PC-3 (cell line): Measurements from ENCODE around the gene SDE2. TPM values are rescaled to one million over a fixed set of nuclear protein-coding genes. Genes with fewer than 3 reads are reported as not detected.

ENCODE experiments used
- ATAC-seq: fragments of 200-7000 bp; cut with Tn5 transposase; 2 replicates; pipeline ENCODE4 v1.9.1; 2020; ENCODE audit warnings: mild to moderate bottlenecking, moderate library complexity
- BruUV-seq: library from RNA; stranded (reverse); fragments of 400-500 nt; replicated peaks from 2 replicates; lab custom pipeline; 2021; lab: Mats Ljungman, UMichigan
- CTCF ChIA-PET: fragments of 300-600 bp; sonication (Branson Sonifier 250); formaldehyde crosslinking; loops from one replicate; lab custom pipeline; 2022; ENCODE audit warnings: antibody characterized with exemption; lab: Charles Lee
- POLR2A ChIA-PET: fragments of 300-600 bp; sonication (Branson Sonifier 250); formaldehyde crosslinking; loops from one replicate; lab custom pipeline; 2022; ENCODE audit warnings: antibody characterized with exemption; ENCODE audit not compliant: unreplicated experiment; lab: Charles Lee
- DNase-seq: peaks from one replicate; pipeline ENCODE4 v3.0.0-alpha.2; 2015
- H2AFZ ChIP-seq: fragments of 300-600 bp; sonication (generic); 2 replicates; pipeline ENCODE4 v1.6.0; 2016; ENCODE audit warnings: antibody characterized with exemption, low read length
- H3F3A ChIP-seq: fragments of 300-600 bp; sonication (generic); one replicate; pipeline ENCODE4 v1.6.0; 2017; ENCODE audit warnings: antibody characterized with exemption, low read length, control low read depth, mild to moderate bottlenecking; ENCODE audit not compliant: unreplicated experiment
- H3K27ac ChIP-seq: fragments of 300-600 bp; sonication (generic); 2 replicates; pipeline ENCODE4 v1.5.1; 2016; ENCODE audit warnings: mild to moderate bottlenecking, low read length
- H3K27me3 ChIP-seq: fragments of 300-600 bp; sonication (generic); 2 replicates; pipeline ENCODE4 v1.6.1; 2016; ENCODE audit warnings: low read length, mixed read lengths
- H3K36me3 ChIP-seq: fragments of 300-600 bp; sonication (generic); 2 replicates; pipeline ENCODE4 v1.6.1; 2016; ENCODE audit warnings: low read depth, mixed run types, low read length, mixed read lengths
- H3K4me1 ChIP-seq: fragments of 300-600 bp; sonication (generic); 2 replicates; pipeline ENCODE4 v1.5.1; 2016; ENCODE audit warnings: low read length; ENCODE audit not compliant: insufficient read depth
- H3K4me2 ChIP-seq: fragments of 300-600 bp; sonication (generic); 2 replicates; pipeline ENCODE4 v1.6.0; 2016; ENCODE audit warnings: low read length
- H3K4me3 ChIP-seq: fragments of 300-600 bp; sonication (generic); 2 replicates; pipeline ENCODE4 v1.5.1; 2016; ENCODE audit warnings: mild to moderate bottlenecking, low read length, mixed read lengths
- H3K79me2 ChIP-seq: fragments of 300-600 bp; sonication (generic); 2 replicates; pipeline ENCODE4 v1.6.1; 2017; ENCODE audit warnings: low read length, mixed read lengths
- H3K9ac ChIP-seq: fragments of 300-600 bp; sonication (generic); 2 replicates; pipeline ENCODE4 v1.6.0; 2016; ENCODE audit warnings: mild to moderate bottlenecking, low read length
- H3K9me2 ChIP-seq: fragments of 300-600 bp; sonication (generic); replicated peaks from 2 replicates; pipeline ENCODE4 v1.6.1; 2016; ENCODE audit warnings: mixed run types, low read length, mixed read lengths
- H3K9me3 ChIP-seq: fragments of 300-600 bp; sonication (generic); 2 replicates; pipeline ENCODE4 v1.6.1; 2016; ENCODE audit warnings: low read length, mixed read lengths
- H4K20me1 ChIP-seq: fragments of 300-600 bp; sonication (generic); 2 replicates; pipeline ENCODE4 v1.6.1; 2016; ENCODE audit warnings: low read length, mixed read lengths
- CTCF ChIP-seq: fragments of 300-600 bp; sonication (generic); conservative IDR thresholded peaks from 2 replicates; pipeline ENCODE4 v1.5.1; 2017; ENCODE audit warnings: antibody characterized with exemption, low read depth, mild to moderate bottlenecking, low read length
- EZH2 ChIP-seq: fragments of 300-600 bp; sonication (generic); IDR thresholded peaks from one replicate; pipeline ENCODE4 v1.6.1; 2017; ENCODE audit warnings: antibody characterized with exemption, mild to moderate bottlenecking, low read length; ENCODE audit not compliant: unreplicated experiment
- EZH2phosphoT487 ChIP-seq: fragments of 300-600 bp; sonication (generic); IDR thresholded peaks from 2 replicates; pipeline ENCODE4 v1.6.1; 2018; ENCODE audit warnings: mild to moderate bottlenecking, antibody characterized with exemption, low read length, borderline replicate concordance
- intact Hi-C: fragments of 100-400 bp; cut with micrococcal nuclease; formaldehyde crosslinking; loops from 2 replicates; pipeline ENCODE4 v1.9.0; 2023
- total RNA-seq: library from RNA; depleted of rRNA; stranded (reverse); fragments of >200 nt; gene quantifications from 2 replicates; pipeline ENCODE4 v1.2.3, GENCODE V29; 2014

The SDE2 gene
- total RNA-seq, 1 experiment from 2014 or later: 26.1 TPM

DNA sequence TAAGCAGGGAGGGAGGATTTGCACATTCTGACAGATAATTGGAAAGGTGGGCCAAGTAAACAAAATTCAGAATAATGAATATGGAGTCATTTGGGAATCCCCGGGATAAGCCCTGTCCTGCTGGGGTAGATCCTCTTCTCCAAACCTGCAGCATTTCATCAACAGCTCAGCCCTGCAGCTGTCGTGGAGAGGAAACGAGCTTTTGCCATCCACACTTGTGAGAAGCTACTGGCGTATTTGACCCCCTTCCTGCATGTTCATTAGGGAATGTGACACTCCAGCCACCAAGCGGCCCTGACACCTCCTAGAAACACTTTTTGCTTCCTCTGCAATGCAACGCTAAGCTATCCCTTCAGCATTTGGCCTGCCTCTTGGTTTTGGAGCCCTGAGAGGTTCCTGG, 50.1 kb downstream of the SDE2 start:
- H4K20me1 ChIP-seq: no peaks in the 10 kb centered on the region
- H3K9me3 ChIP-seq: no peaks in the 10 kb centered on the region
- H3K4me2 ChIP-seq: no peak overlapping the region
- H3K27me3 ChIP-seq: peaks cover 6% of the 10 kb centered on the region; the same call in 1 of the 2 replicates
- DNase-seq: no peak
- BruUV-seq: no TSS peak
- H3K36me3 ChIP-seq: no peaks in the 10 kb centered on the region
- no peak overlapping the region for H3K9ac ChIP-seq
- H3K4me3 ChIP-seq: no peak overlapping the region
- H3K9me2 ChIP-seq: no peaks in the 10 kb centered on the region
- H3F3A ChIP-seq: no peaks in the 10 kb centered on the region
- no peaks in the 10 kb centered on the region for H3K4me1 ChIP-seq
- intact Hi-C loops: no loop called here
- no peak for ATAC-seq
- ChIA-PET POLR2A (no interaction called here), CTCF (no interaction called here)
- H2AFZ ChIP-seq: no peak overlapping the region
- H3K27ac ChIP-seq: no peak overlapping the region
- H3K79me2 ChIP-seq: no peaks in the 10 kb centered on the region
- no peak for TF ChIP-seq EZH2phosphoT487
- TF ChIP-seq EZH2: no peak
- no peak for TF ChIP-seq CTCF

DNA sequence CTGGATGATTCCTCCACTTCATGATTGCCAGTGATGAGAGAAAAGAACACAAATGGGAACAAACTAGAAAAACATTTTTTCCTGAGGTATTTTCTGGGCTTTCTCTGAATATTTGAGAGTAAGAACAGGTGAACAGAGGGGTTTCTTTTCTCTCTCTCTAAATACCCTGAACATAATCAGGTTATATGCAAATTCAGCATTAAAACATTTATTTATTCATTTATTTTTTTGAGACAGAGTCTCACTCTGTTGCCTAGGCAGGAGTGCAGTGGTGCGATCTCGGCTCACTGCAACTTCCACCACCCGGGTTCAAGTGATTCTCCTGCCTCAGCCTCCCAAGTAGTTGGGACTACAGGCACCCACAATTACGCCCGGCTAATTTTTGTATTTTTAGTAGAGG, 52.3 kb downstream of the SDE2 start:
- no peak overlapping the region for H2AFZ ChIP-seq
- H3K4me1 ChIP-seq: no peaks in the 10 kb centered on the region
- H3K9me3 ChIP-seq: no peaks in the 10 kb centered on the region
- H3K9ac ChIP-seq: no peak overlapping the region
- no peaks in the 10 kb centered on the region for H3K9me2 ChIP-seq
- no peak overlapping the region for H3K27ac ChIP-seq
- POLR2A ChIA-PET: no interaction called here
- peaks cover 6% of the 10 kb centered on the region; the same call in 1 of the 2 replicates for H3K27me3 ChIP-seq
- no peaks in the 10 kb centered on the region for H3K36me3 ChIP-seq
- H3K4me2 ChIP-seq: no peak overlapping the region
- no peaks in the 10 kb centered on the region for H4K20me1 ChIP-seq
- no peaks in the 10 kb centered on the region for H3K79me2 ChIP-seq
- no peak overlapping the region for H3K4me3 ChIP-seq
- BruUV-seq: no TSS peak
- ATAC-seq: no peak
- intact Hi-C loops: no loop called here
- H3F3A ChIP-seq: no peaks in the 10 kb centered on the region
- TF ChIP-seq CTCF: no peak
- no peak for TF ChIP-seq EZH2
- TF ChIP-seq EZH2phosphoT487: no peak
- CTCF ChIA-PET: interaction anchor here (0.5 kb wide), 1 partner anchor 136 kb away, joined by 3 read pairs; no protein-coding TSS in a partner anchor
- DNase-seq: no peak

DNA sequence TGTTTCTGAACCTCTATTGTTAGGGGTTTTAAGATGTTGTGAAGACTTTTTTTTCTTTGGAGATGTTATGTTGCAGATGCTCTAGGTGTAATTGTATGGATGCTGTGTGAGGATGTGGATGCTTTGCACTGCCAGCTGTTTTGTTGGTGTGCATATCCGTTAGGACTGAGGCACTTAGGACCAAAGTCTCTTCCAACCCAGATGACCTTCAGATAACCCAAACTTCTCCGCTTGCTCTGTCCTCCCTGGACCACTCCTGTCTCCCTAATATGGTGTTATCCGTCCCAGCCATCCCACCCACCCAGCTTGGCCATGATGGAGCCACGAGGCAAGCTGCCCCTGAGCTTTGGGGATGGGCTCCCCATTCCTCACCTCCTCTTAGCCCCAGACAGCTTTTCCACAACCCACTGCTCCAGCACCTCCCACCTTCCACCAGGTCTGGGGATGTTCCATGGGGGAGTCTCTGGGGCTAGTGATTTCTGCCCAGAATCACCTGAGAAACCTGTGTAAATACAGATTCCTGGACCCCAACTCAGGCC, 53.0 kb downstream of the SDE2 start:
- no peak overlapping the region for H3K4me3 ChIP-seq
- no peaks in the 10 kb centered on the region for H3K4me1 ChIP-seq
- no TSS peak for BruUV-seq
- no peaks in the 10 kb centered on the region for H3K9me3 ChIP-seq
- H3K9ac ChIP-seq: no peak overlapping the region
- H3F3A ChIP-seq: no peaks in the 10 kb centered on the region
- H3K36me3 ChIP-seq: no peaks in the 10 kb centered on the region
- peaks cover 6% of the 10 kb centered on the region; the same call in 1 of the 2 replicates for H3K27me3 ChIP-seq
- no peak for ATAC-seq
- intact Hi-C loops: no loop called here
- ChIA-PET CTCF (no interaction called here), POLR2A (no interaction called here)
- no peak for DNase-seq
- H3K79me2 ChIP-seq: no peaks in the 10 kb centered on the region
- no peak overlapping the region for H3K4me2 ChIP-seq
- TF ChIP-seq CTCF: no peak
- no peak for TF ChIP-seq EZH2phosphoT487
- TF ChIP-seq EZH2: no peak
- H2AFZ ChIP-seq: no peak overlapping the region
- no peak overlapping the region for H3K27ac ChIP-seq
- no peaks in the 10 kb centered on the region for H4K20me1 ChIP-seq
- no peaks in the 10 kb centered on the region for H3K9me2 ChIP-seq
